IMR-90 (cell line): ENCODE measurements around the gene NAA60. TPM values are rescaled to one million over a fixed set of nuclear protein-coding genes. Genes with fewer than 3 reads are reported as not detected.

Experiments used
- ATAC-seq: fragments of 200-7000 bp; cut with Tn5 transposase; 2 replicates; pipeline ENCODE4 v1.9.1; 2020; ENCODE audit warnings: low read depth, mild to moderate bottlenecking, moderate library complexity
- BruUV-seq: library from RNA; stranded (reverse); fragments of 400-500 nt; replicated peaks from 2 replicates; lab custom pipeline; 2021; lab: Mats Ljungman, UMichigan
- CTCF ChIA-PET: fragments of 300-600 bp; formaldehyde crosslinking; extraction: SDS; loops from one replicate; lab custom pipeline; 2021; ENCODE audit warnings: antibody characterized with exemption; lab: Yijun Ruan, JAX
- POLR2A ChIA-PET: fragments of 300-600 bp; sonication (Branson Sonifier 250); formaldehyde crosslinking; loops from one replicate; lab custom pipeline; 2022; ENCODE audit warnings: antibody characterized with exemption; ENCODE audit not compliant: unreplicated experiment; lab: Charles Lee
- DNase-seq: peaks from one replicate; pipeline ENCODE4 v3.0.0; 2013
- H2AFZ ChIP-seq: replicated peaks from 2 replicates; pipeline ENCODE3; 2013; ENCODE audit warnings: low read length, mild to moderate bottlenecking; ENCODE audit not compliant: poor library complexity
- H2AK5ac ChIP-seq: 2 replicates; pipeline ENCODE4 v1.6.1; 2013; ENCODE audit warnings: low read depth, low read length, inconsistent platforms
- H2AK9ac ChIP-seq: replicated peaks from 2 replicates; pipeline ENCODE3; 2013; ENCODE audit warnings: mild to moderate bottlenecking, low read depth, low read length, moderate library complexity; ENCODE audit not compliant: poor library complexity
- H2BK120ac ChIP-seq: 2 replicates; pipeline ENCODE4 v1.6.1; 2013; ENCODE audit warnings: low read depth, low read length, inconsistent platforms
- H2BK15ac ChIP-seq: 3 replicates; pipeline ENCODE4 v1.6.1; 2013; ENCODE audit warnings: low read depth, low read length, inconsistent platforms
- H2BK20ac ChIP-seq: 2 replicates; pipeline ENCODE4 v1.6.1; 2013; ENCODE audit warnings: low read depth, mild to moderate bottlenecking, inconsistent platforms, low read length, moderate library complexity
- H2BK5ac ChIP-seq: 2 replicates; pipeline ENCODE4 v1.6.1; 2013; ENCODE audit warnings: mild to moderate bottlenecking, low read depth, low read length, inconsistent platforms; ENCODE audit not compliant: poor library complexity, severe bottlenecking
- H3K14ac ChIP-seq: replicated peaks from 2 replicates; pipeline ENCODE4 v1.6.1; 2013; ENCODE audit warnings: low read depth, low read length, inconsistent platforms
- H3K18ac ChIP-seq: 2 replicates; pipeline ENCODE4 v1.6.1; 2013; ENCODE audit warnings: low read depth, low read length, control low read depth
- H3K23ac ChIP-seq: 2 replicates; pipeline ENCODE4 v1.6.1; 2013; ENCODE audit warnings: low read depth, low read length, inconsistent platforms
- H3K27ac ChIP-seq: 2 replicates; pipeline ENCODE4 v1.5.1; 2013; ENCODE audit warnings: mild to moderate bottlenecking, control low read depth, low read length; ENCODE audit not compliant: insufficient read depth
- H3K27me3 ChIP-seq: 2 replicates; pipeline ENCODE4 v1.6.1; 2013; ENCODE audit warnings: low read length; ENCODE audit not compliant: control insufficient read depth, insufficient read depth
- H3K36me3 ChIP-seq: 2 replicates; pipeline ENCODE4 v1.6.1; 2013; ENCODE audit warnings: low read length, mixed read lengths; ENCODE audit not compliant: control insufficient read depth, insufficient read depth
- H3K4ac ChIP-seq: 2 replicates; pipeline ENCODE4 v1.6.1; 2013; ENCODE audit warnings: low read depth, low read length, inconsistent platforms
- H3K4me1 ChIP-seq: 2 replicates; pipeline ENCODE4 v1.6.1; 2013; ENCODE audit warnings: low read length, mixed read lengths; ENCODE audit not compliant: control insufficient read depth, insufficient read depth
- H3K4me2 ChIP-seq: 2 replicates; pipeline ENCODE4 v1.6.1; 2013; ENCODE audit warnings: low read depth, mild to moderate bottlenecking, control low read depth, low read length, moderate library complexity
- H3K4me3 ChIP-seq: 2 replicates; pipeline ENCODE4 v1.5.1; 2013; ENCODE audit warnings: low read depth, mild to moderate bottlenecking, control low read depth, low read length, moderate library complexity; ENCODE audit not compliant: insufficient read depth
- H3K56ac ChIP-seq: 2 replicates; pipeline ENCODE4 v1.6.1; 2013; ENCODE audit warnings: low read length, inconsistent platforms; ENCODE audit not compliant: insufficient read depth; ENCODE audit errors: extremely low read depth
- H3K79me1 ChIP-seq, 2 experiments: 2 replicates each; pipeline ENCODE4 v1.6.1; 2013; ENCODE audit warnings: low read length in 2 of 2, inconsistent platforms in 1 of 2, low read depth in 1 of 2
- H3K9ac ChIP-seq: 2 replicates; pipeline ENCODE4 v1.6.1; 2013; ENCODE audit warnings: low read depth, low read length, control low read depth
- H3K9me1 ChIP-seq: 2 replicates; pipeline ENCODE4 v1.6.1; 2013; ENCODE audit warnings: low read length, inconsistent platforms; ENCODE audit not compliant: insufficient read depth
- H3K9me3 ChIP-seq: 2 replicates; pipeline ENCODE4 v1.6.1; 2013; ENCODE audit warnings: low read length; ENCODE audit not compliant: control insufficient read depth, insufficient read depth
- H4K20me1 ChIP-seq: 2 replicates; pipeline ENCODE4 v1.6.1; 2013; ENCODE audit warnings: low read length, inconsistent platforms; ENCODE audit not compliant: insufficient read depth
- H4K5ac ChIP-seq: 2 replicates; pipeline ENCODE4 v1.6.1; 2013; ENCODE audit warnings: mild to moderate bottlenecking, low read depth, low read length, control low read depth
- H4K8ac ChIP-seq, 2 experiments: 2 replicates each; pipeline ENCODE4 v1.6.1; 2013; ENCODE audit warnings: low read depth in 2 of 2, low read length in 2 of 2, control low read depth in 1 of 2, inconsistent platforms in 1 of 2
- H4K91ac ChIP-seq: 2 replicates; pipeline ENCODE4 v1.6.1; 2013; ENCODE audit warnings: low read depth, low read length, inconsistent platforms; ENCODE audit not compliant: insufficient read depth
- BHLHE40 ChIP-seq: fragments of 150-350 bp; IDR thresholded peaks from 2 replicates; pipeline ENCODE4 v1.6.1; 2016; ENCODE audit warnings: mild to moderate bottlenecking, low read depth, low read length
- CHD1 ChIP-seq: IDR thresholded peaks from 2 replicates; pipeline ENCODE4 v1.6.1; 2012; ENCODE audit warnings: low read depth, low read length, improper control_type of control experiment
- CTCF ChIP-seq: conservative IDR thresholded peaks from 2 replicates; pipeline ENCODE4 v1.5.1; 2012; ENCODE audit warnings: mild to moderate bottlenecking, low read depth, low read length, improper control_type of control experiment
- MAFK ChIP-seq: IDR thresholded peaks from 2 replicates; pipeline ENCODE4 v1.6.1; 2012; ENCODE audit warnings: low read depth, low read length, improper control_type of control experiment
- MXI1 ChIP-seq: IDR thresholded peaks from 2 replicates; pipeline ENCODE4 v1.6.1; 2012; ENCODE audit warnings: low read depth, mild to moderate bottlenecking, low read length, moderate library complexity, borderline replicate concordance
- POLR2A ChIP-seq: IDR thresholded peaks from 2 replicates; pipeline ENCODE4 v1.6.1; 2012; ENCODE audit warnings: mild to moderate bottlenecking, low read depth, low read length
- RAD21 ChIP-seq: IDR thresholded peaks from 2 replicates; pipeline ENCODE4 v1.6.1; 2012; ENCODE audit warnings: low read length, improper control_type of control experiment
- RCOR1 ChIP-seq: IDR thresholded peaks from 2 replicates; pipeline ENCODE4 v1.6.1; 2012; ENCODE audit warnings: mild to moderate bottlenecking, low read length, improper control_type of control experiment; ENCODE audit not compliant: insufficient replicate concordance
- RFX5 ChIP-seq: IDR thresholded peaks from 2 replicates; pipeline ENCODE4 v1.8.0; 2012; ENCODE audit warnings: low read depth, mild to moderate bottlenecking, low read length, moderate library complexity
- WGBS, 2 experiments: methylation state at CpG; one replicate each; pipeline versions ENCODE4 v1.1.5 to v1.1.7; 2013; ENCODE audit warnings: missing lambda C conversion rate in 2 of 2; ENCODE audit not compliant: insufficient read length in 1 of 2; ENCODE audit errors: extremely low coverage in 2 of 2; 5-methylcytosine and 5-hydroxymethylcytosine counted together
- dilution Hi-C: fragments of 300-500 bp; cut with HindIII; formaldehyde crosslinking; loops from one replicate; pipeline ENCODE4 v1.14.3; 2018; ENCODE audit warnings: low sequenced_read_pairs; ENCODE audit not compliant: unreplicated experiment
- in situ Hi-C: fragments of 300-500 bp; cut with MboI; formaldehyde crosslinking; loops from 3 replicates; pipeline ENCODE4 v1.14.3; 2019; ENCODE audit warnings: low sequenced_read_pairs, inconsistent platforms, mixed read lengths
- intact Hi-C: fragments of 100-400 bp; cut with micrococcal nuclease; formaldehyde crosslinking; loops from 2 replicates; pipeline ENCODE4 v1.10.0; 2022
- polyA plus RNA-seq, 3 experiments: library from polyadenylated mRNA; depleted of rRNA; stranded (reverse); fragments of >200 nt; gene quantifications; 2 replicates each; pipeline ENCODE4 v1.2.3, GENCODE V29; 2012; ENCODE audit warnings: low replicate concordance in 1 of 3
- total RNA-seq: library from RNA; depleted of rRNA; stranded (reverse); fragments of >200 nt; gene quantifications from 2 replicates; pipeline ENCODE4 v1.2.3, GENCODE V29; 2012
- TF ChIP-seq, protein P1 (sequence below): fragments of 150-350 bp; IDR thresholded peaks from 2 replicates; pipeline ENCODE4 v1.6.1; 2016; ENCODE audit warnings: low read depth, mild to moderate bottlenecking, low read length, moderate library complexity, borderline replicate concordance

NAA60 gene
- total and polyA plus RNA-seq, 2 of the 4 experiments (the other 2 are of a cell fraction) = 7.5 to 18.0 TPM

GRCh38 chr16:3439637-3440036 is 3.8 kb upstream of the NAA60 start:
- H3K79me1 ChIP-seq = peaks cover 4 to 21% of the 10 kb centered on the region in 2 experiments
- no peak overlapping the region for H3K27ac ChIP-seq
- in situ Hi-C loops = no loop called here
- H3K36me3 ChIP-seq = peaks cover 6% of the 10 kb centered on the region
- intact Hi-C loops = no loop called here
- no peak overlapping the region for H3K9ac ChIP-seq
- H3K56ac ChIP-seq = no peak overlapping the region
- no peak overlapping the region for H2BK120ac ChIP-seq
- WGBS, 2 experiments = 100% methylated on average over 3 of the region's 4 CpGs; no CpG with 5 or more reads in 1 of the 2 experiments
- no peak overlapping the region for H2BK5ac ChIP-seq
- ChIA-PET POLR2A (no interaction called here), CTCF (no interaction called here)
- no TSS peak for BruUV-seq
- H3K4me3 ChIP-seq = no peak overlapping the region
- no peaks in the 10 kb centered on the region for H3K9me1 ChIP-seq
- no peaks in the 10 kb centered on the region; the same call in 1 of the 2 replicates for H3K4me1 ChIP-seq
- no peak overlapping the region for H4K91ac ChIP-seq
- no peak overlapping the region for H3K18ac ChIP-seq
- H3K23ac ChIP-seq = no peak overlapping the region
- no peak overlapping the region for H4K5ac ChIP-seq
- ATAC-seq (no peak), DNase-seq (no peak)
- no peaks in the 10 kb centered on the region for H4K20me1 ChIP-seq
- H3K4ac ChIP-seq = no peak overlapping the region
- H3K14ac ChIP-seq = no peak overlapping the region
- H2AK5ac ChIP-seq = no peak overlapping the region
- TF ChIP-seq MAFK (no peak), RCOR1 (no peak), BHLHE40 (no peak), CTCF (no peak), MXI1 (no peak), POLR2A (no peak), CHD1 (no peak), RAD21 (no peak), RFX5 (no peak)
- TF ChIP-seq, protein P1, sequence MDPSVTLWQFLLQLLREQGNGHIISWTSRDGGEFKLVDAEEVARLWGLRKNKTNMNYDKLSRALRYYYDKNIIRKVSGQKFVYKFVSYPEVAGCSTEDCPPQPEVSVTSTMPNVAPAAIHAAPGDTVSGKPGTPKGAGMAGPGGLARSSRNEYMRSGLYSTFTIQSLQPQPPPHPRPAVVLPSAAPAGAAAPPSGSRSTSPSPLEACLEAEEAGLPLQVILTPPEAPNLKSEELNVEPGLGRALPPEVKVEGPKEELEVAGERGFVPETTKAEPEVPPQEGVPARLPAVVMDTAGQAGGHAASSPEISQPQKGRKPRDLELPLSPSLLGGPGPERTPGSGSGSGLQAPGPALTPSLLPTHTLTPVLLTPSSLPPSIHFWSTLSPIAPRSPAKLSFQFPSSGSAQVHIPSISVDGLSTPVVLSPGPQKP = no peak
- no peaks in the 10 kb centered on the region for H3K9me3 ChIP-seq
- no peak overlapping the region for H3K4me2 ChIP-seq
- H4K8ac ChIP-seq = no peak overlapping the region
- no peak overlapping the region for H2AK9ac ChIP-seq
- H2BK15ac ChIP-seq = no peak overlapping the region
- no peak overlapping the region for H2AFZ ChIP-seq
- dilution Hi-C loops = no loop called here
- H2BK20ac ChIP-seq = no peak overlapping the region
- 0 out of 2 replicates have a peak, but pooled peaks cover 2% of the 10 kb centered on the region for H3K27me3 ChIP-seq
